Hepatocyte (in vitro differentiated cells): ENCODE data around the gene SLC26A9. TPM values are rescaled to one million over a fixed set of nuclear protein-coding genes. Genes with fewer than 3 reads are reported as not detected.

Experiments used
- DNase-seq: peaks from one replicate; pipeline ENCODE4 v3.0.0-alpha.2; 2016; ENCODE audit warnings: low spot score
- H2AFZ ChIP-seq: fragments of 200-600 bp; sonication (generic); 2 replicates; pipeline ENCODE4 v1.6.0; 2016; ENCODE audit warnings: antibody characterized with exemption, mild to moderate bottlenecking
- H3K27ac ChIP-seq: fragments of 200-600 bp; sonication (generic); 2 replicates; pipeline ENCODE4 v1.5.1; 2016; ENCODE audit warnings: mild to moderate bottlenecking
- H3K27me3 ChIP-seq: fragments of 200-600 bp; sonication (generic); 2 replicates; pipeline ENCODE4 v1.6.1; 2016
- H3K36me3 ChIP-seq: fragments of 200-600 bp; sonication (generic); replicated peaks from 2 replicates; pipeline ENCODE4 v1.5.1; 2016; ENCODE audit warnings: low read depth; ENCODE audit not compliant: insufficient read depth
- H3K4me1 ChIP-seq: fragments of 200-600 bp; sonication (generic); 2 replicates; pipeline ENCODE4 v1.5.1; 2016; ENCODE audit warnings: mild to moderate bottlenecking, moderate library complexity; ENCODE audit not compliant: insufficient read depth
- H3K4me2 ChIP-seq: fragments of 200-600 bp; sonication (generic); 2 replicates; pipeline ENCODE4 v1.6.0; 2016
- H3K4me3 ChIP-seq: fragments of 200-600 bp; sonication (generic); 2 replicates; pipeline ENCODE4 v1.5.1; 2016; ENCODE audit warnings: mild to moderate bottlenecking
- H3K79me2 ChIP-seq: fragments of 200-600 bp; sonication (generic); 2 replicates; pipeline ENCODE4 v1.6.0; 2017; ENCODE audit warnings: mild to moderate bottlenecking
- H3K9me2 ChIP-seq: fragments of 200-600 bp; sonication (generic); replicated peaks from 2 replicates; pipeline ENCODE4 v1.6.0; 2017; ENCODE audit warnings: mild to moderate bottlenecking; ENCODE audit not compliant: insufficient read depth
- H3K9me3 ChIP-seq: fragments of 200-600 bp; sonication (generic); 2 replicates; pipeline ENCODE4 v1.5.1; 2016; ENCODE audit warnings: low read depth, mild to moderate bottlenecking
- H4K20me1 ChIP-seq: fragments of 200-600 bp; sonication (generic); 2 replicates; pipeline ENCODE4 v1.6.0; 2016; ENCODE audit warnings: mild to moderate bottlenecking; ENCODE audit not compliant: insufficient read depth, poor library complexity, severe bottlenecking
- CTCF ChIP-seq: fragments of 200-600 bp; sonication (generic); IDR thresholded peaks from 2 replicates; pipeline ENCODE4 v1.5.1; 2016; ENCODE audit warnings: antibody characterized with exemption, mild to moderate bottlenecking; ENCODE audit not compliant: poor library complexity
- EZH2 ChIP-seq: fragments of 200-600 bp; sonication (generic); IDR thresholded peaks from 2 replicates; pipeline ENCODE4 v1.6.1; 2016; ENCODE audit warnings: antibody characterized with exemption, mild to moderate bottlenecking, borderline replicate concordance
- EZH2phosphoT487 ChIP-seq: fragments of 200-600 bp; sonication (generic); IDR thresholded peaks from one replicate; pipeline ENCODE4 v1.6.1; 2018; ENCODE audit warnings: antibody characterized with exemption, mild to moderate bottlenecking, low read depth, moderate library complexity; ENCODE audit not compliant: unreplicated experiment, severe bottlenecking
- WGBS: methylation state at CpG from one replicate; pipeline ENCODE4 v1.1.6; 2016; ENCODE audit warnings: low lambda C conversion rate; ENCODE audit errors: missing lambda C conversion rate; 5-methylcytosine and 5-hydroxymethylcytosine counted together
- polyA plus RNA-seq: library from polyadenylated mRNA; unstranded; fragments of >200 nt; fragmentation: Nextera tagmentation; extraction: Ambion mirVana; gene quantifications from 2 replicates; pipeline ENCODE4 v1.2.1, GENCODE V29; 2016
- total RNA-seq: library from RNA; depleted of rRNA; stranded (reverse); fragments of >200 nt; gene quantifications from 2 replicates; pipeline ENCODE4 v1.2.3, GENCODE V29; 2014

SLC26A9 gene
- total and polyA plus RNA-seq, 2 experiments from 2014 or later, result 0.13 to 0.63 TPM

GRCh38 chr1:205961405-205961804, 18.1 kb upstream of the SLC26A9 start:
- Histone ChIP-seq H3K27ac (no peak overlapping the region), H3K4me3 (no peak overlapping the region), H3K36me3 (no peaks in the 10 kb centered on the region), H3K79me2 (no peaks in the 10 kb centered on the region), H3K9me3 (no peaks in the 10 kb centered on the region), H3K27me3 (no peaks in the 10 kb centered on the region), H3K9me2 (no peaks in the 10 kb centered on the region), H4K20me1 (no peaks in the 10 kb centered on the region), H3K4me2 (no peak overlapping the region), H3K4me1 (peaks cover 8% of the 10 kb centered on the region), H2AFZ (no peak overlapping the region)
- WGBS, result 52% methylated on average over 2 of the region's 2 CpGs
- DNase-seq, result no peak
- no peak for TF ChIP-seq EZH2phosphoT487
- no peak for TF ChIP-seq EZH2
- TF ChIP-seq CTCF, result no peak

- H3K4me2 ChIP-seq, result no peak overlapping the region
- H3K27me3 ChIP-seq, result no peaks in the 10 kb centered on the region
- H3K9me3 ChIP-seq, result no peaks in the 10 kb centered on the region
- no peak overlapping the region for H3K4me3 ChIP-seq
- WGBS, result 81% methylated on average over 4 of the region's 4 CpGs
- no peak overlapping the region for H3K27ac ChIP-seq
- H3K36me3 ChIP-seq, result no peaks in the 10 kb centered on the region
- TF ChIP-seq EZH2 (no peak), CTCF (no peak), EZH2phosphoT487 (no peak)
- H3K79me2 ChIP-seq, result no peaks in the 10 kb centered on the region
- H3K9me2 ChIP-seq, result no peaks in the 10 kb centered on the region
- DNase-seq, result no peak
- H3K4me1 ChIP-seq, result peaks cover 8% of the 10 kb centered on the region
- no peaks in the 10 kb centered on the region for H4K20me1 ChIP-seq
- H2AFZ ChIP-seq, result no peak overlapping the region
Measured at GRCh38 chr1:205959789-205960188, 16.5 kb upstream of the SLC26A9 start.

GRCh38 chr1:205955499-205955898, 12.2 kb upstream of the SLC26A9 start:
- Histone ChIP-seq H3K4me3 (no peak overlapping the region), H3K36me3 (no peaks in the 10 kb centered on the region), H3K27ac (no peak overlapping the region), H4K20me1 (no peaks in the 10 kb centered on the region), H2AFZ (no peak overlapping the region), H3K4me1 (no peaks in the 10 kb centered on the region), H3K27me3 (no peaks in the 10 kb centered on the region), H3K4me2 (no peak overlapping the region), H3K9me2 (no peaks in the 10 kb centered on the region), H3K79me2 (no peaks in the 10 kb centered on the region), H3K9me3 (no peaks in the 10 kb centered on the region)
- DNase-seq, result no peak
- 100% methylated on average over 1 of the region's 1 CpG for WGBS
- TF ChIP-seq EZH2 (no peak), CTCF (no peak), EZH2phosphoT487 (no peak)
